Kidney glomerular epithelial cell (primary cell): ENCODE data around the gene KLHL7.
"Not testable (repeated sequence)": the region's sequence is repeated elsewhere in the genome, so short reads cannot be mapped to it uniquely, and the experiment has no call there.

Experiments
- DNase-seq: peaks from one replicate; lab custom pipeline; 2025; lab: John Stamatoyannopoulos, UW

Gene KLHL7

GRCh38 chr7:23106823-23107663 lies 1.5 kb downstream of the KLHL7 start:
- DNase-seq: peak; percentile 37

- DNase-seq: no peak
Observed at GRCh38 chr7:23107781-23108180, 2.2 kb downstream of the KLHL7 start.

- DNase-seq: no peak
Observed at GRCh38 chr7:23108995-23109394, 3.4 kb downstream of the KLHL7 start.

GRCh38 chr7:23109470-23109869 lies 3.9 kb downstream of the KLHL7 start:
- no peak for DNase-seq

GRCh38 chr7:23114896-23115295 lies 9.3 kb downstream of the KLHL7 start:
- DNase-seq: no peak

GRCh38 chr7:23115991-23116390 lies 10.4 kb downstream of the KLHL7 start:
- DNase-seq: no peak

- DNase-seq: no peak
Observed at GRCh38 chr7:23117841-23118240, 12.3 kb downstream of the KLHL7 start.

GRCh38 chr7:23120106-23120505 lies 14.5 kb downstream of the KLHL7 start:
- DNase-seq: no peak

- no peak for DNase-seq
Observed at GRCh38 chr7:23121165-23121564, 15.6 kb downstream of the KLHL7 start.

GRCh38 chr7:23123007-23123406 lies 17.4 kb downstream of the KLHL7 start:
- DNase-seq: no peak

GRCh38 chr7:23123465-23123864 lies 17.9 kb downstream of the KLHL7 start:
- no peak for DNase-seq

- no peak for DNase-seq
Observed at GRCh38 chr7:23129036-23129435, 23.5 kb downstream of the KLHL7 start.

- DNase-seq: not testable (repeated sequence)
Observed at GRCh38 chr7:23131799-23132198, 26.2 kb downstream of the KLHL7 start.

GRCh38 chr7:23133797-23134196 lies 28.2 kb downstream of the KLHL7 start:
- DNase-seq: no peak

- DNase-seq: no peak
Observed at GRCh38 chr7:23135755-23136154, 30.2 kb downstream of the KLHL7 start.

- DNase-seq: no peak
Observed at GRCh38 chr7:23136216-23136615, 30.6 kb downstream of the KLHL7 start.

GRCh38 chr7:23157679-23158078 lies 52.1 kb downstream of the KLHL7 start:
- DNase-seq: no peak

GRCh38 chr7:23158546-23158945 lies 53.0 kb downstream of the KLHL7 start:
- no peak for DNase-seq

GRCh38 chr7:23161482-23161881 lies 55.9 kb downstream of the KLHL7 start:
- no peak for DNase-seq

- DNase-seq: no peak
Observed at GRCh38 chr7:23164846-23165245, 59.3 kb downstream of the KLHL7 start.

GRCh38 chr7:23165316-23165715 lies 59.7 kb downstream of the KLHL7 start:
- no peak for DNase-seq

- no peak for DNase-seq
Observed at GRCh38 chr7:23167691-23168090, 62.1 kb downstream of the KLHL7 start.

GRCh38 chr7:23168111-23168885 lies 62.7 kb downstream of the KLHL7 start:
- no peak for DNase-seq
